OCI-LY3 (cell line): ENCODE results near the gene DDI2.
A peak's percentile ranks its signal among the peaks of the same experiment; 100 is the strongest.

Source experiments
- H2AFZ ChIP-seq: fragments of 200-600, 300-600 bp; shearing (Covaris generic); 2 replicates; pipeline ENCODE4 v1.6.0; 2014; ENCODE audit warnings: antibody characterized with exemption, low read depth, low read length
- H3K27ac ChIP-seq: fragments of 200-600, 300-600 bp; sonication (generic); 2 replicates; pipeline ENCODE4 v1.5.1; 2014; ENCODE audit warnings: mild to moderate bottlenecking, low read length, moderate library complexity, mixed read lengths
- H3K27me3 ChIP-seq: fragments of 200-600, 300-600 bp; sonication (generic); 2 replicates; pipeline ENCODE4 v1.6.1; 2014; ENCODE audit warnings: low read depth, low read length, mixed read lengths
- H3K36me3 ChIP-seq: fragments of 200-600, 300-600 bp; sonication (generic); replicated peaks from 2 replicates; pipeline ENCODE3; 2014; ENCODE audit warnings: low read depth, low read length, mixed read lengths
- H3K4me1 ChIP-seq: fragments of 300-600, 200-600 bp; sonication (generic); 2 replicates; pipeline ENCODE4 v1.6.1; 2014; ENCODE audit warnings: low read length, mixed read lengths
- H3K4me2 ChIP-seq: fragments of 200-600, 300-600 bp; sonication (generic); 2 replicates; pipeline ENCODE4 v1.6.1; 2014; ENCODE audit warnings: low read length, mixed read lengths
- H3K4me3 ChIP-seq: fragments of 300-600, 200-600 bp; sonication (generic); 2 replicates; pipeline ENCODE4 v1.5.1; 2014; ENCODE audit warnings: antibody characterized with exemption, mild to moderate bottlenecking, low read length, moderate library complexity
- H3K79me2 ChIP-seq: fragments of 300-600, 200-600 bp; shearing (Covaris generic); 2 replicates; pipeline ENCODE4 v1.6.1; 2014; ENCODE audit warnings: mild to moderate bottlenecking, low read length, mixed read lengths
- H3K9ac ChIP-seq: fragments of 300-600, 200-600 bp; shearing (Covaris generic); 2 replicates; pipeline ENCODE4 v1.6.0; 2014; ENCODE audit warnings: mild to moderate bottlenecking, low read length, moderate library complexity
- H3K9me3 ChIP-seq: fragments of 200-600, 300-600 bp; shearing (Covaris generic); 2 replicates; pipeline ENCODE4 v1.6.1; 2014; ENCODE audit warnings: low read length, mixed read lengths; ENCODE audit not compliant: insufficient read depth
- H4K20me1 ChIP-seq: fragments of 200-600, 300-600 bp; sonication (generic); 2 replicates; pipeline ENCODE4 v1.6.1; 2016; ENCODE audit warnings: low read length, mixed read lengths; ENCODE audit not compliant: insufficient read depth
- EZH2phosphoT487 ChIP-seq: fragments of 200-600 bp; shearing (Covaris generic); IDR thresholded peaks from 2 replicates; pipeline ENCODE4 v1.6.1; 2018; ENCODE audit warnings: antibody characterized with exemption, mixed run types, low read depth
- TF ChIP-seq, protein P1 (sequence below): fragments of 200-600, 300-600 bp; sonication (generic); IDR thresholded peaks from 2 replicates; pipeline ENCODE4 v1.5.1; 2014; ENCODE audit warnings: antibody characterized with exemption, low read length, low read depth

The DDI2 gene

DNA sequence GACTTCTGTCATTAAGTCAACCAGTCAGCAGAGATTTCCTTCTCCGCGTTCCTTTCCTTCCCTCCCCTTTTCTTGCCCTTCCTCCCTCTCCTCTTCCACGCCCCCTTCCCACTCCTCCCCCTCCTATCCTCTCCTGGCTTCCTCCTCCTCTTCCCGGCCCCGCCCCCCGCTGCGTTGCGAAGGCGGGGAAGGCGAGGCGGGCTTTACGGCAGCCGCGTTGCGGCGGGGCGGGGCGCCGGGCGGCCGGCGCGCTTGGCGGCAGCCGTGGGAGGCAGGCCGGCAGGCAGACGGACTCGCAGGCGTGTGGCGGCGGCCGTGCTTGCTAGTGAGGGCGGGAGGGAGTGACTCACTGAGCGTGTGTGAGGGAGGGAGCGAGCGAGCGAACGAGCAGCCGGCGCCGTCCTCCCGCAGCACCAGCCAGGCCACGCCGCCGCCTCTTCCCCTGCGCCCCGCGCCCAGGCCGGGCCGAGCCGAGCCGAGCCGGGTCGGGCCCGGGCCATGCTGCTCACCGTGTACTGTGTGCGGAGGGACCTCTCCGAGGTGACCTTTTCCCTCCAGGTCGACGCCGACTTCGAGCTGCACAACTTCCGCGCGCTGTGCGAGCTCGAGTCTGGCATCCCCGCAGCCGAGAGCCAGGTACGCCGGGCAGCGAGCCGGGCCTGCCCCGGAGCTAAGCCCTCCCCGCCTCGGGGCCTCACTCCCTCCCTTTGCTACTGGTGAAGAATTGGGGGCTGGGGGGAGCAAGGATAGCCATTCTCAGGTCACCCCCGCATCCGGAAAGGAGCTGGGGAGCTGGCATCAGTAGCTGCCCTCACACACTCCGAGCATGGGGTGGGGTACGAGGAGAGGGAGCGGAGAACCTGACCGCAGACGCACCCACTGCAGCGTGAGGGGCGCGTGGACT lies at the start of gene DDI2:
TSS of gene DDI2 (plus strand) at position 286 of the 904 bp plus-strand sequence. CDS start at position 499, 213 bp downstream.
- Histone ChIP-seq H3K9me3 (no peaks in the 10 kb centered on the region), H3K4me3 (peak within 1 kb of the TSS; percentile 97), H3K27me3 (no peaks in the 10 kb centered on the region), H4K20me1 (peaks cover 39% of the 10 kb centered on the region), H3K4me2 (peak within 1 kb of the TSS; percentile 98), H2AFZ (peak within 1 kb of the TSS; percentile 91), H3K9ac (peak within 1 kb of the TSS; percentile 97), H3K79me2 (peaks cover 52% of the 10 kb centered on the region), H3K27ac (peak within 1 kb of the TSS; percentile 96), H3K36me3 (peaks cover 9% of the 10 kb centered on the region), H3K4me1 (peaks cover 29% of the 10 kb centered on the region)
- TF ChIP-seq, protein P1, sequence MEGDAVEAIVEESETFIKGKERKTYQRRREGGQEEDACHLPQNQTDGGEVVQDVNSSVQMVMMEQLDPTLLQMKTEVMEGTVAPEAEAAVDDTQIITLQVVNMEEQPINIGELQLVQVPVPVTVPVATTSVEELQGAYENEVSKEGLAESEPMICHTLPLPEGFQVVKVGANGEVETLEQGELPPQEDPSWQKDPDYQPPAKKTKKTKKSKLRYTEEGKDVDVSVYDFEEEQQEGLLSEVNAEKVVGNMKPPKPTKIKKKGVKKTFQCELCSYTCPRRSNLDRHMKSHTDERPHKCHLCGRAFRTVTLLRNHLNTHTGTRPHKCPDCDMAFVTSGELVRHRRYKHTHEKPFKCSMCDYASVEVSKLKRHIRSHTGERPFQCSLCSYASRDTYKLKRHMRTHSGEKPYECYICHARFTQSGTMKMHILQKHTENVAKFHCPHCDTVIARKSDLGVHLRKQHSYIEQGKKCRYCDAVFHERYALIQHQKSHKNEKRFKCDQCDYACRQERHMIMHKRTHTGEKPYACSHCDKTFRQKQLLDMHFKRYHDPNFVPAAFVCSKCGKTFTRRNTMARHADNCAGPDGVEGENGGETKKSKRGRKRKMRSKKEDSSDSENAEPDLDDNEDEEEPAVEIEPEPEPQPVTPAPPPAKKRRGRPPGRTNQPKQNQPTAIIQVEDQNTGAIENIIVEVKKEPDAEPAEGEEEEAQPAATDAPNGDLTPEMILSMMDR = no peak
- TF ChIP-seq EZH2phosphoT487 = no peak

DNA sequence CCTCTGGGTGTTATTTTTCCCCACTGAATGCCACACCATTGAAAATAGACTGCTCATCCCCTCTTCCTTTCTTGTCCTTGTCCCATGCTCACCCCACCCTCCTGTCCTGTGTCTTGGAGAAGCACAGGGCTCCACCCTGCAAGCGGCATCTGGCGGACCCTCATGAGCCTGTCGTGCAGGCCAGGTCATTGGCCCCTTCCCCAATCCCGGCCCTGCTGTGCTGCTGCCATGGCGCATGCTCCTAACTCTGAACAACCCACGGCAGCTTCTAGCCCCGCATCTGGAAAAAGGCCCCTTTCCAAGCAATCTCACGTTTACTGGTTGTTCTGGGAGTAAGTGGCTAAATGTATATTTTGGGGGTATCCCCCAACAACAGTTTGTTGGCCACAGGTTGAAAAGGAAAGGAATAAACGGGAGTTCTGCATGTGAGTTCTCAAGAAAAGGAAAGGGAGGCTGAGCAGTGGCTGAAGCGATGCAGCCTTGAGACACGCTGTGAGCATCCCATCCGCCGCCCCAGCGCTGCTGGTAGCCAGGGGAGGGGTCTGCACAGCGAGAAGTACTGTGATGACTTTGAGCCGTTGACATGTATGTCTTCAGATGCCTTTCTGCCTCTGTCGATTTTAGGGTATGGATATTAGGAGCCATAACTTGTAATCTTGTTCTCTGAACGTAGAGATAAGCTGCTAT lies 48.7 kb upstream of the DDI2 start:
- Histone ChIP-seq H3K9ac (no peak overlapping the region), H3K79me2 (no peaks in the 10 kb centered on the region), H3K4me1 (peaks cover 27% of the 10 kb centered on the region), H3K9me3 (no peaks in the 10 kb centered on the region), H4K20me1 (no peaks in the 10 kb centered on the region), H3K4me3 (no peak overlapping the region), H3K4me2 (no peak overlapping the region), H3K27ac (no peak overlapping the region), H3K27me3 (no peaks in the 10 kb centered on the region), H3K36me3 (peaks cover 15% of the 10 kb centered on the region), H2AFZ (no peak overlapping the region)
- TF ChIP-seq EZH2phosphoT487 = no peak
- TF ChIP-seq, protein P1 = no peak

DNA sequence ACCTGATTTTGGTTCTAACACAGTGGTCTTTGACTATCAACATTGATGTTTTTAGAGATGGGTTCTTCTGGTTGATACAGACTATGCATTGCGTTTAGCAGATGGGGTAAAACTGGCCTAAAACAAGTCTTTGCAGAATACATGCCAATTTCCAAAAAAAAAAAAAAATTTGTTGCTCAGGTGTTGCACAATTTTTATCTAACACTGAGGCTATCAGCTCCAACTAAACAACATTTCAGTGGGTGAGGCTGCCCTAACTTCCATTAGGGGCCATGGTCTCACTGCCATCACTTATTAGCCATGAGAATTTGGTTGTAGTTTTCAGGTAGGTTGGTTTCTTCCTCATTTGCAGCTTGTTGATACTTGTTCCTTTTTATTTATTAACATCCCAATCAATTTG lies 46.4 kb upstream of the DDI2 start:
- Histone ChIP-seq H3K79me2 (no peaks in the 10 kb centered on the region), H3K27ac (peak overlapping the region; percentile 60; the same call in 1 of the 2 replicates), H3K4me2 (peak overlapping the region; percentile 57; the same call in 1 of the 2 replicates), H4K20me1 (no peaks in the 10 kb centered on the region), H2AFZ (no peak overlapping the region), H3K36me3 (peaks cover 13% of the 10 kb centered on the region), H3K4me3 (no peak overlapping the region), H3K9me3 (no peaks in the 10 kb centered on the region), H3K4me1 (peaks cover 16% of the 10 kb centered on the region), H3K9ac (no peak overlapping the region), H3K27me3 (no peaks in the 10 kb centered on the region)
- TF ChIP-seq EZH2phosphoT487 = no peak
- TF ChIP-seq, protein P1 = no peak

DNA sequence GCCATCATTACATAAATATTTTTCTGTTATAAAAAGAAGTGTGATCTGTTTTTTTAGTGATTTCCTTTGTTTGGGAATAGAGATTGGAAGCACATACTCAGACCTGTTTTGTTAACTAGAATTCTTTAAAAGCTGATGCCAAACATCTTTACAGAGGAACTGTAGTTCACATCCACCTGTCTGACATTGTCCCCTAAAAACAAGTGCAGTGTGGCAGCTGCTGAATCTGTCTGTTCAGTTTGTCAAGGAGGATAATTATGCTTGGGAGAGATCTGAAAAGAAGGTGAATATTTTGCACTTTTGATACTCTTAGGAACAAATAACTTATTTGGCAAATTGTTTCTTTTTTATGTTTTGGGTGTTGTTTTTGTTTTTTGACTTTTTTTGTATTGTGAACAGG lies 46.0 kb upstream of the DDI2 start:
- Histone ChIP-seq H3K36me3 (peaks cover 10% of the 10 kb centered on the region), H3K4me3 (peak overlapping the region; percentile 10; the same call in 1 of the 2 replicates), H3K27ac (peak overlapping the region; percentile 60), H4K20me1 (no peaks in the 10 kb centered on the region), H3K27me3 (no peaks in the 10 kb centered on the region), H3K9ac (peak overlapping the region; percentile 45), H3K9me3 (no peaks in the 10 kb centered on the region), H3K4me2 (peak overlapping the region; percentile 57), H3K4me1 (peaks cover 16% of the 10 kb centered on the region), H3K79me2 (no peaks in the 10 kb centered on the region), H2AFZ (no peak overlapping the region)
- TF ChIP-seq, protein P1 = no peak
- no peak for TF ChIP-seq EZH2phosphoT487
